IMR-90 (cell line): ENCODE results near the gene NR1D1. TPM values are rescaled to one million over a fixed set of nuclear protein-coding genes. Genes with fewer than 3 reads are reported as not detected.

ENCODE experiments used
- ATAC-seq: fragments of 200-7000 bp; cut with Tn5 transposase; 2 replicates; pipeline ENCODE4 v1.9.1; 2020; ENCODE audit warnings: low read depth, mild to moderate bottlenecking, moderate library complexity
- BruUV-seq: library from RNA; stranded (reverse); fragments of 400-500 nt; replicated peaks from 2 replicates; lab custom pipeline; 2021; lab: Mats Ljungman, UMichigan
- CTCF ChIA-PET: fragments of 300-600 bp; formaldehyde crosslinking; extraction: SDS; loops from one replicate; lab custom pipeline; 2021; ENCODE audit warnings: antibody characterized with exemption; lab: Yijun Ruan, JAX
- POLR2A ChIA-PET: fragments of 300-600 bp; sonication (Branson Sonifier 250); formaldehyde crosslinking; loops from one replicate; lab custom pipeline; 2022; ENCODE audit warnings: antibody characterized with exemption; ENCODE audit not compliant: unreplicated experiment; lab: Charles Lee
- DNase-seq: peaks from one replicate; pipeline ENCODE4 v3.0.0; 2013
- H2AFZ ChIP-seq: replicated peaks from 2 replicates; pipeline ENCODE3; 2013; ENCODE audit warnings: low read length, mild to moderate bottlenecking; ENCODE audit not compliant: poor library complexity
- H2AK5ac ChIP-seq: 2 replicates; pipeline ENCODE4 v1.6.1; 2013; ENCODE audit warnings: low read depth, low read length, inconsistent platforms
- H2AK9ac ChIP-seq: replicated peaks from 2 replicates; pipeline ENCODE3; 2013; ENCODE audit warnings: mild to moderate bottlenecking, low read depth, low read length, moderate library complexity; ENCODE audit not compliant: poor library complexity
- H2BK120ac ChIP-seq: 2 replicates; pipeline ENCODE4 v1.6.1; 2013; ENCODE audit warnings: low read depth, low read length, inconsistent platforms
- H2BK15ac ChIP-seq: 3 replicates; pipeline ENCODE4 v1.6.1; 2013; ENCODE audit warnings: low read depth, low read length, inconsistent platforms
- H2BK20ac ChIP-seq: 2 replicates; pipeline ENCODE4 v1.6.1; 2013; ENCODE audit warnings: low read depth, mild to moderate bottlenecking, inconsistent platforms, low read length, moderate library complexity
- H2BK5ac ChIP-seq: 2 replicates; pipeline ENCODE4 v1.6.1; 2013; ENCODE audit warnings: mild to moderate bottlenecking, low read depth, low read length, inconsistent platforms; ENCODE audit not compliant: poor library complexity, severe bottlenecking
- H3K14ac ChIP-seq: replicated peaks from 2 replicates; pipeline ENCODE4 v1.6.1; 2013; ENCODE audit warnings: low read depth, low read length, inconsistent platforms
- H3K18ac ChIP-seq: 2 replicates; pipeline ENCODE4 v1.6.1; 2013; ENCODE audit warnings: low read depth, low read length, control low read depth
- H3K23ac ChIP-seq: 2 replicates; pipeline ENCODE4 v1.6.1; 2013; ENCODE audit warnings: low read depth, low read length, inconsistent platforms
- H3K27ac ChIP-seq: 2 replicates; pipeline ENCODE4 v1.5.1; 2013; ENCODE audit warnings: mild to moderate bottlenecking, control low read depth, low read length; ENCODE audit not compliant: insufficient read depth
- H3K27me3 ChIP-seq: 2 replicates; pipeline ENCODE4 v1.6.1; 2013; ENCODE audit warnings: low read length; ENCODE audit not compliant: control insufficient read depth, insufficient read depth
- H3K36me3 ChIP-seq: 2 replicates; pipeline ENCODE4 v1.6.1; 2013; ENCODE audit warnings: low read length, mixed read lengths; ENCODE audit not compliant: control insufficient read depth, insufficient read depth
- H3K4ac ChIP-seq: 2 replicates; pipeline ENCODE4 v1.6.1; 2013; ENCODE audit warnings: low read depth, low read length, inconsistent platforms
- H3K4me1 ChIP-seq: 2 replicates; pipeline ENCODE4 v1.6.1; 2013; ENCODE audit warnings: low read length, mixed read lengths; ENCODE audit not compliant: control insufficient read depth, insufficient read depth
- H3K4me2 ChIP-seq: 2 replicates; pipeline ENCODE4 v1.6.1; 2013; ENCODE audit warnings: low read depth, mild to moderate bottlenecking, control low read depth, low read length, moderate library complexity
- H3K4me3 ChIP-seq: 2 replicates; pipeline ENCODE4 v1.5.1; 2013; ENCODE audit warnings: low read depth, mild to moderate bottlenecking, control low read depth, low read length, moderate library complexity; ENCODE audit not compliant: insufficient read depth
- H3K56ac ChIP-seq: 2 replicates; pipeline ENCODE4 v1.6.1; 2013; ENCODE audit warnings: low read length, inconsistent platforms; ENCODE audit not compliant: insufficient read depth; ENCODE audit errors: extremely low read depth
- H3K79me1 ChIP-seq, 2 experiments: 2 replicates each; pipeline ENCODE4 v1.6.1; 2013; ENCODE audit warnings: low read length in 2 of 2, inconsistent platforms in 1 of 2, low read depth in 1 of 2
- H3K9ac ChIP-seq: 2 replicates; pipeline ENCODE4 v1.6.1; 2013; ENCODE audit warnings: low read depth, low read length, control low read depth
- H3K9me1 ChIP-seq: 2 replicates; pipeline ENCODE4 v1.6.1; 2013; ENCODE audit warnings: low read length, inconsistent platforms; ENCODE audit not compliant: insufficient read depth
- H3K9me3 ChIP-seq: 2 replicates; pipeline ENCODE4 v1.6.1; 2013; ENCODE audit warnings: low read length; ENCODE audit not compliant: control insufficient read depth, insufficient read depth
- H4K20me1 ChIP-seq: 2 replicates; pipeline ENCODE4 v1.6.1; 2013; ENCODE audit warnings: low read length, inconsistent platforms; ENCODE audit not compliant: insufficient read depth
- H4K5ac ChIP-seq: 2 replicates; pipeline ENCODE4 v1.6.1; 2013; ENCODE audit warnings: mild to moderate bottlenecking, low read depth, low read length, control low read depth
- H4K8ac ChIP-seq, 2 experiments: 2 replicates each; pipeline ENCODE4 v1.6.1; 2013; ENCODE audit warnings: low read depth in 2 of 2, low read length in 2 of 2, control low read depth in 1 of 2, inconsistent platforms in 1 of 2
- H4K91ac ChIP-seq: 2 replicates; pipeline ENCODE4 v1.6.1; 2013; ENCODE audit warnings: low read depth, low read length, inconsistent platforms; ENCODE audit not compliant: insufficient read depth
- BHLHE40 ChIP-seq: fragments of 150-350 bp; IDR thresholded peaks from 2 replicates; pipeline ENCODE4 v1.6.1; 2016; ENCODE audit warnings: mild to moderate bottlenecking, low read depth, low read length
- CEBPB ChIP-seq: IDR thresholded peaks from 2 replicates; pipeline ENCODE4 v1.6.1; 2012; ENCODE audit warnings: low read depth, low read length, improper control_type of control experiment
- FOS ChIP-seq: fragments of 150-350 bp; IDR thresholded peaks from 2 replicates; pipeline ENCODE4 v1.6.1; 2016; ENCODE audit warnings: low read depth, low read length
- MAFK ChIP-seq: IDR thresholded peaks from 2 replicates; pipeline ENCODE4 v1.6.1; 2012; ENCODE audit warnings: low read depth, low read length, improper control_type of control experiment
- MAZ ChIP-seq: IDR thresholded peaks from 2 replicates; pipeline ENCODE4 v1.6.1; 2012; ENCODE audit warnings: low read depth, mild to moderate bottlenecking, low read length, improper control_type of control experiment, moderate library complexity, borderline replicate concordance
- POLR2A ChIP-seq: IDR thresholded peaks from 2 replicates; pipeline ENCODE4 v1.6.1; 2012; ENCODE audit warnings: mild to moderate bottlenecking, low read depth, low read length
- RAD21 ChIP-seq: IDR thresholded peaks from 2 replicates; pipeline ENCODE4 v1.6.1; 2012; ENCODE audit warnings: low read length, improper control_type of control experiment
- RCOR1 ChIP-seq: IDR thresholded peaks from 2 replicates; pipeline ENCODE4 v1.6.1; 2012; ENCODE audit warnings: mild to moderate bottlenecking, low read length, improper control_type of control experiment; ENCODE audit not compliant: insufficient replicate concordance
- SMC3 ChIP-seq: fragments of 150-350 bp; IDR thresholded peaks from 2 replicates; pipeline ENCODE4 v1.6.1; 2016; ENCODE audit warnings: low read depth, mild to moderate bottlenecking, antibody characterized with exemption, low read length, moderate library complexity
- WGBS, 2 experiments: methylation state at CpG; one replicate each; pipeline versions ENCODE4 v1.1.5 to v1.1.7; 2013; ENCODE audit warnings: missing lambda C conversion rate in 2 of 2; ENCODE audit not compliant: insufficient read length in 1 of 2; ENCODE audit errors: extremely low coverage in 2 of 2; 5-methylcytosine and 5-hydroxymethylcytosine counted together
- dilution Hi-C: fragments of 300-500 bp; cut with HindIII; formaldehyde crosslinking; loops from one replicate; pipeline ENCODE4 v1.14.3; 2018; ENCODE audit warnings: low sequenced_read_pairs; ENCODE audit not compliant: unreplicated experiment
- in situ Hi-C: fragments of 300-500 bp; cut with MboI; formaldehyde crosslinking; loops from 3 replicates; pipeline ENCODE4 v1.14.3; 2019; ENCODE audit warnings: low sequenced_read_pairs, inconsistent platforms, mixed read lengths
- intact Hi-C: fragments of 100-400 bp; cut with micrococcal nuclease; formaldehyde crosslinking; loops from 2 replicates; pipeline ENCODE4 v1.10.0; 2022
- polyA plus RNA-seq, 3 experiments: library from polyadenylated mRNA; depleted of rRNA; stranded (reverse); fragments of >200 nt; gene quantifications; 2 replicates each; pipeline ENCODE4 v1.2.3, GENCODE V29; 2012; ENCODE audit warnings: low replicate concordance in 1 of 3
- total RNA-seq: library from RNA; depleted of rRNA; stranded (reverse); fragments of >200 nt; gene quantifications from 2 replicates; pipeline ENCODE4 v1.2.3, GENCODE V29; 2012
- TF ChIP-seq, protein P1 (sequence below): fragments of 150-350 bp; IDR thresholded peaks from 2 replicates; pipeline ENCODE4 v1.6.1; 2016; ENCODE audit warnings: low read depth, mild to moderate bottlenecking, low read length, moderate library complexity, borderline replicate concordance

The NR1D1 gene
- total and polyA plus RNA-seq, 2 of the 4 experiments (the other 2 are of a cell fraction) = 0.36 to 7.2 TPM

GRCh38 chr17:40134184-40134583, 33.8 kb upstream of the NR1D1 start:
- H3K36me3 ChIP-seq = peaks cover 59% of the 10 kb centered on the region
- no peak overlapping the region for H3K4me2 ChIP-seq
- H4K5ac ChIP-seq = no peak overlapping the region
- no peak overlapping the region for H3K4ac ChIP-seq
- peaks cover 34 to 58% of the 10 kb centered on the region in 2 experiments for H3K79me1 ChIP-seq
- H3K4me3 ChIP-seq = no peak overlapping the region
- no peak overlapping the region for H2BK5ac ChIP-seq
- no peak overlapping the region for H2AFZ ChIP-seq
- H3K4me1 ChIP-seq = no peaks in the 10 kb centered on the region
- H2AK5ac ChIP-seq = no peak overlapping the region
- no peak overlapping the region for H2BK120ac ChIP-seq
- no TSS peak for BruUV-seq
- H3K9me3 ChIP-seq = no peaks in the 10 kb centered on the region
- H3K9me1 ChIP-seq = peaks cover 8% of the 10 kb centered on the region; the same call in 1 of the 2 replicates
- no peak overlapping the region for H3K14ac ChIP-seq
- no peak overlapping the region for H4K8ac ChIP-seq
- ATAC-seq (no peak), DNase-seq (no peak)
- H2BK20ac ChIP-seq = no peak overlapping the region
- no peak overlapping the region for H3K9ac ChIP-seq
- dilution Hi-C loops (no loop called here), intact Hi-C loops (no loop called here), in situ Hi-C loops (no loop called here)
- no peak overlapping the region for H2BK15ac ChIP-seq
- no peak overlapping the region for H4K91ac ChIP-seq
- no peak overlapping the region for H3K56ac ChIP-seq
- no peak overlapping the region for H2AK9ac ChIP-seq
- TF ChIP-seq SMC3 (no peak), MAZ (no peak), FOS (no peak), RAD21 (no peak), RCOR1 (no peak), BHLHE40 (no peak), CEBPB (no peak), MAFK (no peak), POLR2A (no peak)
- TF ChIP-seq, protein P1, sequence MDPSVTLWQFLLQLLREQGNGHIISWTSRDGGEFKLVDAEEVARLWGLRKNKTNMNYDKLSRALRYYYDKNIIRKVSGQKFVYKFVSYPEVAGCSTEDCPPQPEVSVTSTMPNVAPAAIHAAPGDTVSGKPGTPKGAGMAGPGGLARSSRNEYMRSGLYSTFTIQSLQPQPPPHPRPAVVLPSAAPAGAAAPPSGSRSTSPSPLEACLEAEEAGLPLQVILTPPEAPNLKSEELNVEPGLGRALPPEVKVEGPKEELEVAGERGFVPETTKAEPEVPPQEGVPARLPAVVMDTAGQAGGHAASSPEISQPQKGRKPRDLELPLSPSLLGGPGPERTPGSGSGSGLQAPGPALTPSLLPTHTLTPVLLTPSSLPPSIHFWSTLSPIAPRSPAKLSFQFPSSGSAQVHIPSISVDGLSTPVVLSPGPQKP = no peak
- no peaks in the 10 kb centered on the region for H3K27me3 ChIP-seq
- peaks cover 11% of the 10 kb centered on the region; the same call in 1 of the 2 replicates for H4K20me1 ChIP-seq
- CTCF ChIA-PET = interaction anchor here (1.0 kb wide), 1 partner anchor 21 kb away, joined by 6 read pairs; no protein-coding TSS in a partner anchor
- no peak overlapping the region for H3K18ac ChIP-seq
- no peak overlapping the region for H3K23ac ChIP-seq
- H3K27ac ChIP-seq = no peak overlapping the region
- 20% methylated on average over 1 of the region's 7 CpGs; no CpG with 5 or more reads in 1 of the 2 experiments for WGBS, 2 experiments
- POLR2A ChIA-PET = no interaction called here
